H9 (cell line): Measurements from ENCODE around the gene SPRR3. TPM values are rescaled to one million over a fixed set of nuclear protein-coding genes. Genes with fewer than 3 reads are reported as not detected.

Experiments used
- DNase-seq: peaks from one replicate; pipeline ENCODE4 v3.0.0-alpha.2; 2017
- H2AFZ ChIP-seq: one replicate; pipeline ENCODE4 v1.6.1; 2013; ENCODE audit warnings: mild to moderate bottlenecking, low read length, control low read depth, moderate library complexity
- H2AK5ac ChIP-seq: 2 replicates; pipeline ENCODE4 v1.6.1; 2013; ENCODE audit warnings: low read length, control low read depth, mixed read lengths; ENCODE audit not compliant: insufficient read length
- H2BK120ac ChIP-seq: one replicate; pipeline ENCODE4 v1.6.1; 2013; ENCODE audit warnings: low read depth, mild to moderate bottlenecking, low read length, control low read depth, inconsistent platforms; ENCODE audit not compliant: poor library complexity, severe bottlenecking
- H2BK12ac ChIP-seq: 2 replicates; pipeline ENCODE4 v1.6.1; 2013; ENCODE audit warnings: low read length, control low read depth, mixed read lengths, low read depth; ENCODE audit not compliant: insufficient read length
- H2BK15ac ChIP-seq: 2 replicates; pipeline ENCODE4 v1.6.1; 2013; ENCODE audit warnings: low read depth, low read length, control low read depth
- H2BK20ac ChIP-seq: one replicate; pipeline ENCODE4 v1.6.1; 2013; ENCODE audit warnings: low read depth, mild to moderate bottlenecking, low read length, control low read depth, inconsistent platforms; ENCODE audit not compliant: poor library complexity, severe bottlenecking
- H2BK5ac ChIP-seq: 2 replicates; pipeline ENCODE4 v1.6.1; 2013; ENCODE audit warnings: low read length, control low read depth, mixed read lengths; ENCODE audit not compliant: insufficient read length
- H3K14ac ChIP-seq: 2 replicates; pipeline ENCODE4 v1.6.1; 2013; ENCODE audit warnings: low read length, control low read depth; ENCODE audit not compliant: insufficient read depth
- H3K18ac ChIP-seq: 2 replicates; pipeline ENCODE4 v1.6.1; 2013; ENCODE audit warnings: low read depth, mild to moderate bottlenecking, mixed read lengths, low read length, control low read depth; ENCODE audit not compliant: insufficient read length
- H3K23ac ChIP-seq: 2 replicates; pipeline ENCODE4 v1.6.1; 2013; ENCODE audit warnings: low read length, control low read depth, mixed read lengths, low read depth; ENCODE audit not compliant: insufficient read length
- H3K23me2 ChIP-seq: 2 replicates; pipeline ENCODE4 v1.6.1; 2013; ENCODE audit warnings: low read depth, mild to moderate bottlenecking, mixed read lengths, low read length, control low read depth; ENCODE audit not compliant: insufficient read length, poor library complexity, severe bottlenecking
- H3K27ac ChIP-seq: 2 replicates; pipeline ENCODE4 v1.5.1; 2013; ENCODE audit warnings: low read length, control low read depth, mixed read lengths, low read depth; ENCODE audit not compliant: insufficient read length
- H3K27me3 ChIP-seq: 2 replicates; pipeline ENCODE4 v1.6.1; 2013; ENCODE audit warnings: low read length, control low read depth, inconsistent platforms; ENCODE audit not compliant: insufficient read depth
- H3K4ac ChIP-seq: 2 replicates; pipeline ENCODE4 v1.6.1; 2013; ENCODE audit warnings: low read depth, mild to moderate bottlenecking, control low read depth, inconsistent platforms, low read length, moderate library complexity
- H3K4me1 ChIP-seq: 2 replicates; pipeline ENCODE4 v1.6.1; 2013; ENCODE audit warnings: low read length, control low read depth, inconsistent platforms; ENCODE audit not compliant: insufficient read depth
- H3K4me2 ChIP-seq: 2 replicates; pipeline ENCODE4 v1.6.1; 2013; ENCODE audit warnings: low read length, control low read depth, mixed read lengths; ENCODE audit not compliant: insufficient read length, insufficient read depth
- H3K56ac ChIP-seq: 2 replicates; pipeline ENCODE4 v1.6.1; 2013; ENCODE audit warnings: low read depth, mild to moderate bottlenecking, mixed read lengths, low read length, control low read depth; ENCODE audit not compliant: insufficient read length
- H3K79me1 ChIP-seq: 2 replicates; pipeline ENCODE4 v1.6.1; 2013; ENCODE audit warnings: low read depth, mild to moderate bottlenecking, moderate library complexity, low read length, control low read depth, inconsistent platforms; ENCODE audit not compliant: insufficient read depth, poor library complexity, severe bottlenecking
- H3K79me2 ChIP-seq: 2 replicates; pipeline ENCODE4 v1.6.1; 2013; ENCODE audit warnings: low read length, control low read depth, inconsistent platforms; ENCODE audit not compliant: insufficient read depth
- H3K9ac ChIP-seq: 2 replicates; pipeline ENCODE4 v1.6.1; 2013; ENCODE audit warnings: low read length, control low read depth, mixed read lengths; ENCODE audit not compliant: insufficient read length; ENCODE audit errors: extremely low read depth
- H3K9me3 ChIP-seq: one replicate; pipeline ENCODE4 v1.6.1; 2013; ENCODE audit warnings: low read depth, low read length, inconsistent platforms; ENCODE audit not compliant: control insufficient read depth
- H3T11ph ChIP-seq: one replicate; pipeline ENCODE4 v1.6.1; 2013; ENCODE audit warnings: mild to moderate bottlenecking, low read length, control low read depth, inconsistent platforms
- H4K20me1 ChIP-seq: one replicate; pipeline ENCODE4 v1.6.1; 2013; ENCODE audit not compliant: control insufficient read depth, insufficient read length, insufficient read depth
- H4K5ac ChIP-seq: 2 replicates; pipeline ENCODE4 v1.6.1; 2013; ENCODE audit warnings: low read depth, mild to moderate bottlenecking, mixed read lengths, low read length, control low read depth; ENCODE audit not compliant: insufficient read length
- H4K8ac ChIP-seq: replicated peaks from 2 replicates; pipeline ENCODE4 v1.6.1; 2013; ENCODE audit warnings: low read length, control low read depth, mixed read lengths, low read depth; ENCODE audit not compliant: insufficient read length
- H4K91ac ChIP-seq: 2 replicates; pipeline ENCODE4 v1.6.1; 2013; ENCODE audit warnings: low read depth, mild to moderate bottlenecking, moderate library complexity, mixed read lengths, low read length, control low read depth; ENCODE audit not compliant: insufficient read length
- H3K27ac Mint-ChIP-seq, 3 experiments: 2 replicates in 2 of 3; 3 replicates in 1 of 3; pipeline ENCODE4 v1.8.0; 2020 to 2021; ENCODE audit warnings: mixed read lengths in 3 of 3, mild to moderate bottlenecking in 1 of 3, moderate library complexity in 1 of 3
- H3K27me3 Mint-ChIP-seq: 2 replicates; pipeline ENCODE4 v1.8.0; 2021; ENCODE audit warnings: low read depth, mild to moderate bottlenecking, moderate library complexity, mixed read lengths
- H3K36me3 Mint-ChIP-seq, 3 experiments: 2 replicates in 2 of 3; 3 replicates in 1 of 3; pipeline ENCODE4 v1.8.0; 2020 to 2021; ENCODE audit warnings: low read depth in 3 of 3, mixed read lengths in 3 of 3; ENCODE audit not compliant: insufficient read depth in 1 of 3
- H3K4me1 Mint-ChIP-seq, 2 experiments: 2 replicates each; pipeline ENCODE4 v1.8.0; 2020; ENCODE audit warnings: mixed read lengths in 2 of 2
- H3K4me3 Mint-ChIP-seq, 2 experiments: 2 replicates in 1 of 2; 3 replicates in 1 of 2; pipeline ENCODE4 v1.8.0; 2020 to 2021; ENCODE audit warnings: mild to moderate bottlenecking in 2 of 2, mixed read lengths in 2 of 2, moderate library complexity in 1 of 2
- H3K9me3 Mint-ChIP-seq, 2 experiments: 2 replicates in 1 of 2; 3 replicates in 1 of 2; pipeline ENCODE4 v1.8.0; 2020; ENCODE audit warnings: mild to moderate bottlenecking in 2 of 2, mixed read lengths in 2 of 2, moderate library complexity in 1 of 2
- CTCF ChIP-seq: fragments of 200-600 bp; sonication (generic); conservative IDR thresholded peaks from 3 replicates; pipeline ENCODE4 v1.8.0; 2021; ENCODE audit warnings: antibody characterized with exemption, mild to moderate bottlenecking
- WGBS: extraction: QIAGEN DNeasy Blood & Tissue Kit; methylation state at CpG from one replicate; pipeline ENCODE4 v1.1.7; 2013; ENCODE audit warnings: missing lambda C conversion rate, low lambda C conversion rate, mixed read lengths; ENCODE audit not compliant: insufficient read length; ENCODE audit errors: extremely low coverage; 5-methylcytosine and 5-hydroxymethylcytosine counted together
- total RNA-seq: library from RNA; stranded (reverse); gene quantifications from 2 replicates; pipeline ENCODE4 v1.2.1, GENCODE V29; 2021

The SPRR3 gene
- total RNA-seq, 1 experiment from 2014 or later = not detected

- Histone ChIP-seq H2BK120ac (no peak within 1 kb of the TSS), H2AK5ac (no peak within 1 kb of the TSS), H3K14ac (no peak within 1 kb of the TSS), H3K4ac (no peak within 1 kb of the TSS), H3K79me2 (no peaks in the 10 kb centered on the region), H3K4me1 (no peaks in the 10 kb centered on the region), H2BK20ac (no peak within 1 kb of the TSS), H3T11ph (no peak within 1 kb of the TSS), H3K23ac (no peak within 1 kb of the TSS), H2BK15ac (no peak within 1 kb of the TSS), H4K5ac (no peak within 1 kb of the TSS), H3K56ac (no peak within 1 kb of the TSS), H2BK5ac (no peak within 1 kb of the TSS), H3K79me1 (no peaks in the 10 kb centered on the region), H3K4me2 (no peak within 1 kb of the TSS), H4K20me1 (no peaks in the 10 kb centered on the region), H3K9ac (no peak within 1 kb of the TSS), H3K27me3 (no peaks in the 10 kb centered on the region), H3K27ac (no peak within 1 kb of the TSS), H4K8ac (no peak within 1 kb of the TSS), H3K23me2 (no peaks in the 10 kb centered on the region), H3K18ac (no peak within 1 kb of the TSS), H2BK12ac (no peak within 1 kb of the TSS), H3K9me3 (no peaks in the 10 kb centered on the region), H4K91ac (no peak within 1 kb of the TSS), H2AFZ (no peak within 1 kb of the TSS)
- Mint-ChIP-seq H3K9me3 (peaks cover 4 to 17% of the 10 kb centered on the region in 2 experiments), H3K27ac (no peak within 1 kb of the TSS), H3K27me3 (peaks cover 6% of the 10 kb centered on the region), H3K4me1 (no peaks in the 10 kb centered on the region), H3K36me3 (no peaks in the 10 kb centered on the region), H3K4me3 (no peak within 1 kb of the TSS)
- TF ChIP-seq CTCF = no peak
- WGBS = no CpG with 5 or more reads among the region's 6 CpGs
- DNase-seq = no peak
Observed at GRCh38 chr1:152970495-152970894, 31.1 kb upstream of the SPRR3 start, which contains the start of gene SPRR4. Gene SPRR4 (plus strand): TSS chr1:152970648. CDS start chr1:152971891, 1,243 bp downstream.
